ENCODE measurements around the gene PAQR5. TPM values are rescaled to one million over a fixed set of nuclear protein-coding genes. Genes with fewer than 3 reads are reported as not detected.
A peak's percentile ranks its signal among the peaks of the same experiment; 100 is the strongest.

Gene PAQR5
- total RNA-seq, 4 donors from 2014 or later = 3.0 to 8.1 (median 3.9) TPM

DNA sequence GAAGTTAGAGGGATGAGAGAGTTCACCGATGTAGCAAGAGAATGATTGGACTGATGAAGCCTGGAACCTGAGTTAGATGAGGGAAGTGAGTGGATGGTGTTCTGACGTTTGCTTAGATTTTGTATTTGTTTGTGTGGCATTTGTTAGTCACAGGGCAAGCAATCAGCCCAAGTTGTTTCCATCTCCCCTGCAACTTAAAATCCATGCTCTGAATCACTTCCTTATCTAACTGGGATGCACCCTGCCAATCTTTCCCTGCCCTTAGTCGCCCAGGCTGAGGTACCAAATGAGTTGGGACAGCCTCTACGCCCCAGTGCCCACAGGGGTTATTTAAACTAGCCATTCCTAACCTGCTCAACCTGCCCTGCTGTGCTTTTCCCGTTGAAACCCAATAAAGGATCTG, 12.6 kb downstream of the PAQR5 start:
- H3K27me3 ChIP-seq = no peaks in the 10 kb centered on the region
- H3K36me3 ChIP-seq = no peaks in the 10 kb centered on the region
- no peak overlapping the region for H3K27ac ChIP-seq
- no peaks in the 10 kb centered on the region for H3K4me1 ChIP-seq
- 60 to 69% methylated on average over 5 of the region's 5 CpGs for WGBS, 2 donors
- no peak for DNase-seq (ENCODE audit: low spot score in 2 of 2)
- H3K9me3 ChIP-seq = no peaks in the 10 kb centered on the region
- H3K4me3 ChIP-seq = no peak overlapping the region
- TF ChIP-seq, protein P1, sequence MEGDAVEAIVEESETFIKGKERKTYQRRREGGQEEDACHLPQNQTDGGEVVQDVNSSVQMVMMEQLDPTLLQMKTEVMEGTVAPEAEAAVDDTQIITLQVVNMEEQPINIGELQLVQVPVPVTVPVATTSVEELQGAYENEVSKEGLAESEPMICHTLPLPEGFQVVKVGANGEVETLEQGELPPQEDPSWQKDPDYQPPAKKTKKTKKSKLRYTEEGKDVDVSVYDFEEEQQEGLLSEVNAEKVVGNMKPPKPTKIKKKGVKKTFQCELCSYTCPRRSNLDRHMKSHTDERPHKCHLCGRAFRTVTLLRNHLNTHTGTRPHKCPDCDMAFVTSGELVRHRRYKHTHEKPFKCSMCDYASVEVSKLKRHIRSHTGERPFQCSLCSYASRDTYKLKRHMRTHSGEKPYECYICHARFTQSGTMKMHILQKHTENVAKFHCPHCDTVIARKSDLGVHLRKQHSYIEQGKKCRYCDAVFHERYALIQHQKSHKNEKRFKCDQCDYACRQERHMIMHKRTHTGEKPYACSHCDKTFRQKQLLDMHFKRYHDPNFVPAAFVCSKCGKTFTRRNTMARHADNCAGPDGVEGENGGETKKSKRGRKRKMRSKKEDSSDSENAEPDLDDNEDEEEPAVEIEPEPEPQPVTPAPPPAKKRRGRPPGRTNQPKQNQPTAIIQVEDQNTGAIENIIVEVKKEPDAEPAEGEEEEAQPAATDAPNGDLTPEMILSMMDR (IDR thresholded peaks at IDR 0.05) = no peak
- TF ChIP-seq EP300 (IDR thresholded peaks at IDR 0.05) (no peak), POLR2A (IDR thresholded peaks at IDR 0.05) (no peak)

DNA sequence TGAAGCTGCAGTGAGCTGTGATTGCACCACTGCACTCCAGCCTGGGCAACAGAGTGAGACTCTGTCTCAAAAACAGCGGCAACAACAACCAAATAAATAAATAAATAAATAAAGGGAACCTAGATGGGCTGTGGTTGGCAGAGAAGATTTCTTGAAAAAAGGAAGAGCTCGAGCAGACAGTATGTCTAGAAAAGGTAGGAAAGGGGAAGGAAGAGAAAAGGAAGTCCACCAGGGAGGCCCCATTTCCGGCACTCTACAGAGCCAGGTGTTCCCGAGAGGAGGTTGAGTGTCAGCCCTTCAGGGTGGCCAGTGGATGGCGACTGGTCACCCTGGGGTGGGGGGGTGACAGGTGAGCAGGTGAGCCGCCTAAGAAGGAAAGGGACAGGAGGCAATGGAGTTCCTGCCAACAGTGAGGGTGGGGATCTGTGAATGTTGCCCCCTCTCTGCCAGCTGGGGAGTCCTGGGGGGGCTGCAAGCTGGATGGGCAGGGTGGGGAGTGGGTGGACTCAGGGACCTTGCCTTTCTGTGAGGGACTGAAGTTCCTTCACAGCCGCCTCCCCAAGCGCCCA, 14.8 kb downstream of the PAQR5 start:
- H3K9me3 ChIP-seq = no peaks in the 10 kb centered on the region
- no peak overlapping the region for H3K4me3 ChIP-seq
- whole genome bisulfite sequencing, 2 donors = 76 to 88% methylated on average over 8 of the region's 8 CpGs
- H3K27ac ChIP-seq = peak overlapping the region in 1 of 4 donors; percentile 26
- no peaks in the 10 kb centered on the region for H3K36me3 ChIP-seq
- no peak for TF ChIP-seq POLR2A (IDR thresholded peaks at IDR 0.05)
- TF ChIP-seq, protein P1 (IDR thresholded peaks at IDR 0.05) = no peak
- no peak for TF ChIP-seq EP300 (IDR thresholded peaks at IDR 0.05)
- no peaks in the 10 kb centered on the region for H3K4me1 ChIP-seq
- no peak for DNase-seq (ENCODE audit: low spot score in 2 of 2)
- no peaks in the 10 kb centered on the region for H3K27me3 ChIP-seq

DNA sequence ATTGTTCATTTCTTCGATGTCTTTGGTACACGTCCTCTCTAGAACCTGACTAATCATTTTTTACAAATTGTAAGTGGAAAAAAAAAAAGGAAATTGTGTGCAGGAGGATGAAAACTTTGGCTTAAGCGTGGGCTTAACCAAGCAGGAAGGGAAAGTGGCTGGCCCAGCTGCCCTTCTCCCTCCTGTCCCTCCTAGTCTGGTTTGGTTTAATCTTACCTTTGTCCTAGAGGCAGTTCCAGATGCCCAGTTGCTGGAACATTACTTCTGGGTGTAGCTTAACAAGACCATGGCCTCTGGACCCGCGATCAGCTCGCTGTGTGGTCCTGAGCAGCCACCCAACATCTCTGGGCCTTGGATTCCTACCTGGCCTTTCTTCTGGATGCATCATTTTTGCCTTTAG, 15.4 kb downstream of the PAQR5 start:
- Histone ChIP-seq H3K27ac (peak overlapping the region in 1 of 4 donors; percentile 26), H3K9me3 (no peaks in the 10 kb centered on the region), H3K27me3 (no peaks in the 10 kb centered on the region), H3K4me1 (no peaks in the 10 kb centered on the region), H3K36me3 (no peaks in the 10 kb centered on the region), H3K4me3 (no peak overlapping the region)
- TF ChIP-seq EP300 (IDR thresholded peaks at IDR 0.05) = no peak
- TF ChIP-seq, protein P1 (IDR thresholded peaks at IDR 0.05) = no peak
- no peak for TF ChIP-seq POLR2A (IDR thresholded peaks at IDR 0.05)
- WGBS, 2 donors = 82 to 92% methylated on average over 6 of the region's 6 CpGs
- no peak for DNase-seq (ENCODE audit: low spot score in 2 of 2)

DNA sequence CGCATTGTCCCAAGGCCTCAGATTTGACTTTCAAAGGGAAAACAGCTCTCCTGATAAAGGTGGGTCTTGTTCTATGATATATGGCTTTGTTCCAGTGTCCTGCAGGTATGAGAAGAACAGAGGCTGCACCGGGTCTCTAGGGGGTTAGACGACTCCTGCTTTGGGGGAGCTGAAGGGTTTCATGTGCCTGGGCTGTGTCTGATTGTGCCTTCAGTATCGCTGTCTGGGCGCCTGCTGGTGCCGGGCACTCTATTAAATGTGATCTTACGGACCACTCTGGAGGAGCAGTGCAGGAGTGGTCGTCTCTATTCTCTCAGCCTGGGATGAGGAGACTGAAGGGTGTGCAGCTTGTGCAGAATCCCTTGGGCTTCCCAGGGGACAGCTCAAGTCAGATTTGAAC, 16.0 kb downstream of the PAQR5 start:
- TF ChIP-seq EP300 (IDR thresholded peaks at IDR 0.05) = no peak
- no peaks in the 10 kb centered on the region for H3K36me3 ChIP-seq
- 85 to 90% methylated on average over 8 of the region's 8 CpGs for WGBS, 2 donors
- H3K27ac ChIP-seq = no peak overlapping the region
- H3K9me3 ChIP-seq = no peaks in the 10 kb centered on the region
- H3K4me3 ChIP-seq = no peak overlapping the region
- DNase-seq (ENCODE audit: low spot score in 2 of 2) = no peak
- H3K4me1 ChIP-seq = no peaks in the 10 kb centered on the region
- H3K27me3 ChIP-seq = no peaks in the 10 kb centered on the region

DNA sequence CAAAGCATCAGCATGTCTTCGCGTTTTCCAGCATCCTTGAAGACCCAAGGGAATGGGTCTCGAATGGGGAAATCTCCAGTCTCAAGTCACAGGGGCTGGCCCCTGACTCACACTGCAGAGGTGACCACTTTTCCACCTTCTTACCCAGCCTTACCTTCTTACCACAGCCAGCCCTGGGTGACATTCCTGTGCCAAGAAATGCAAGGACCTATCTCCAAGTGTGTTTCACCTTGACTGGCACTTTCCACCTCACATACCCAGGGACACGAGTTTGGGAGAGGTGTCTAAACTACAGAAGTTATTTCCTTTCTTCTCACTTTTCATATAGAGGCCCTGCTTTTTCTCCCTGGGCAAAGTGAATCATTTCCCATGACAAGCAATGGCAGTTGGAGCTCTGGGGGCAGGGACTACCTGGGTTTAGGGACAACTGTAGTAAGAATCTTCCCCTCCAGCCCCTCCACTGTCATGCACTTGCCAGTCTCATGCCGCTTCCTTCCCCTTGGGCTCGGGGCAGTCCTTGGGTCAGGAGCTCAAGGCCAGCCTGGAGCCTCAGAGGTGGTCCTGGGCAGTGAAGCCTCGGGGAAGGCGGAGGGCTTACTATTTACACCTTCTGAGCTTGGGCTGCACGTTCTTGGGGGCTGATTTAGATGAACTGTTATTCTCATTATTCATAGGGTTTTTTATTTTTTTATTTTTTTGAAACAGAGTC, 16.8 kb downstream of the PAQR5 start:
- Histone ChIP-seq H3K9me3 (no peaks in the 10 kb centered on the region), H3K27me3 (no peaks in the 10 kb centered on the region), H3K27ac (no peak overlapping the region), H3K36me3 (no peaks in the 10 kb centered on the region), H3K4me3 (no peak overlapping the region), H3K4me1 (no peaks in the 10 kb centered on the region)
- WGBS, 2 donors = 76 to 78% methylated on average over 9 of the region's 9 CpGs
- TF ChIP-seq, protein P1 (IDR thresholded peaks at IDR 0.05) = no peak
- no peak for TF ChIP-seq POLR2A (IDR thresholded peaks at IDR 0.05)
- TF ChIP-seq EP300 (IDR thresholded peaks at IDR 0.05) = no peak
- DNase-seq (ENCODE audit: low spot score in 2 of 2) = no peak
